ENCODE measurements around the gene RRAGB. TPM values are rescaled to one million over a fixed set of nuclear protein-coding genes. Genes with fewer than 3 reads are reported as not detected.
A peak's percentile ranks its signal among the peaks of the same experiment; 100 is the strongest.

RRAGB gene
- total RNA-seq, 1 donor from 2014 or later = 15.3 TPM

- no peaks in the 10 kb centered on the region for H3K27me3 Mint-ChIP-seq
- intact Hi-C loops (cut with micrococcal nuclease) = no loop called here
- no peak for ATAC-seq (ENCODE audit: low read depth)
- TF ChIP-seq, protein P1, sequence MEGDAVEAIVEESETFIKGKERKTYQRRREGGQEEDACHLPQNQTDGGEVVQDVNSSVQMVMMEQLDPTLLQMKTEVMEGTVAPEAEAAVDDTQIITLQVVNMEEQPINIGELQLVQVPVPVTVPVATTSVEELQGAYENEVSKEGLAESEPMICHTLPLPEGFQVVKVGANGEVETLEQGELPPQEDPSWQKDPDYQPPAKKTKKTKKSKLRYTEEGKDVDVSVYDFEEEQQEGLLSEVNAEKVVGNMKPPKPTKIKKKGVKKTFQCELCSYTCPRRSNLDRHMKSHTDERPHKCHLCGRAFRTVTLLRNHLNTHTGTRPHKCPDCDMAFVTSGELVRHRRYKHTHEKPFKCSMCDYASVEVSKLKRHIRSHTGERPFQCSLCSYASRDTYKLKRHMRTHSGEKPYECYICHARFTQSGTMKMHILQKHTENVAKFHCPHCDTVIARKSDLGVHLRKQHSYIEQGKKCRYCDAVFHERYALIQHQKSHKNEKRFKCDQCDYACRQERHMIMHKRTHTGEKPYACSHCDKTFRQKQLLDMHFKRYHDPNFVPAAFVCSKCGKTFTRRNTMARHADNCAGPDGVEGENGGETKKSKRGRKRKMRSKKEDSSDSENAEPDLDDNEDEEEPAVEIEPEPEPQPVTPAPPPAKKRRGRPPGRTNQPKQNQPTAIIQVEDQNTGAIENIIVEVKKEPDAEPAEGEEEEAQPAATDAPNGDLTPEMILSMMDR (IDR thresholded peaks at IDR 0.05) = no peak
- no peak overlapping the region for H3K27ac Mint-ChIP-seq
- H3K4me3 Mint-ChIP-seq = peak overlapping the region; percentile 41
- ChIA-PET POLR2A (no interaction called here), CTCF (no interaction called here)
- H3K9me3 Mint-ChIP-seq = no peaks in the 10 kb centered on the region
- H3K36me3 Mint-ChIP-seq (ENCODE audit: low read depth) = no peaks in the 10 kb centered on the region
- H3K4me1 Mint-ChIP-seq = peaks cover 3% of the 10 kb centered on the region
- DNase-seq = no peak
These were observed 70.2 kb downstream of the RRAGB start for GRCh38 chrX:55787727-55788126.

DNA sequence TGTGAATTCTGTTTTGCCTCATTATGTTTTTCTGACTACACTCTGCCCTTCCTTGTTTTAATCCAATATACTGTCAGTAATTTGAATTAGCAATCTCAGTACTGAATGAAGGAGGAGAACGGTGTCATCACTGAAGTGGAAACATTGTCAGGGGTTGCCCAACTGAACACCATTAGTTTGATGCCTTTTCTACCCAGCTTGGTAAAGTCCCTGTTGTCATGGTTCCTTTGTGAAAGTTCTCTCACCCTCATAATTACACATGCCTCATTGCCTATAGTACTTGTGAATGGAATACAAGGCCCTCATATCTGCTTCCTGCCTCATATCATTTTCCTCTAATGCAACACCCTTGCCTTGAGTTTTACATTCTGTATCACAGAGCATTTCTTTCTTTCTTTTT is 76.9 kb downstream of the RRAGB start:
- Mint-ChIP-seq H3K27me3 (no peaks in the 10 kb centered on the region), H3K27ac (peak overlapping the region; percentile 18), H3K36me3 (ENCODE audit: low read depth) (no peaks in the 10 kb centered on the region), H3K4me3 (no peak overlapping the region), H3K4me1 (peaks cover 10% of the 10 kb centered on the region), H3K9me3 (no peaks in the 10 kb centered on the region)
- ChIA-PET POLR2A (interaction anchor here (0.7 kb wide), 1 partner anchor 456 kb away, joined by 3 read pairs; no protein-coding TSS in a partner anchor), CTCF (no interaction called here)
- ATAC-seq (ENCODE audit: low read depth) = peak; percentile 94
- TF ChIP-seq, protein P1 (IDR thresholded peaks at IDR 0.05) = no peak
- no peak for DNase-seq
- intact Hi-C loops (cut with micrococcal nuclease) = no loop called here

DNA sequence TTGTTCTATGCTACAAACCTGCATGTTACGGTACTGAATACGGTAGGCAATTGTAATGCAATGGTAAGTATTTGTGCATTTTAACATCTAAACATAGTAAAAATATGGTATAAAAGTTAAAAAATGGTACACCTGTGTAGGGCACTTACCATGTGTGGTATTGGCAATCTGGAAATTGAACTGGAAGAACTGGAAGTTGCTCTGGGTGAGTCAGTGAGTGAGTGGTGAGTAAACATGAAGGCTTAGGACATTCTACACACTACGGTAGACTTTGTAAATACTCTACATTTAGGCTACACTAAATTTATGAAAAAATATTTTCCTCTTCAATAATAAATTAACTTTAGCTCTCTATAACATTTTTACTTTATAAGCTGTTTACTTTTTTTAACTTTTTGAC is 78.9 kb downstream of the RRAGB start:
- intact Hi-C loops (cut with micrococcal nuclease) = no loop called here
- H3K9me3 Mint-ChIP-seq = no peaks in the 10 kb centered on the region
- ChIA-PET POLR2A (no interaction called here), CTCF (no interaction called here)
- DNase-seq (no peak), ATAC-seq (ENCODE audit: low read depth) (no peak)
- no peak overlapping the region for H3K27ac Mint-ChIP-seq
- H3K36me3 Mint-ChIP-seq (ENCODE audit: low read depth) = no peaks in the 10 kb centered on the region
- no peak overlapping the region for H3K4me3 Mint-ChIP-seq
- H3K4me1 Mint-ChIP-seq = peaks cover 15% of the 10 kb centered on the region
- no peaks in the 10 kb centered on the region for H3K27me3 Mint-ChIP-seq
- TF ChIP-seq, protein P1 (IDR thresholded peaks at IDR 0.05) = no peak

- Mint-ChIP-seq H3K4me1 (peaks cover 6% of the 10 kb centered on the region), H3K4me3 (no peak overlapping the region), H3K36me3 (ENCODE audit: low read depth) (no peaks in the 10 kb centered on the region), H3K27me3 (no peaks in the 10 kb centered on the region), H3K9me3 (no peaks in the 10 kb centered on the region), H3K27ac (no peak overlapping the region)
- TF ChIP-seq, protein P1 (IDR thresholded peaks at IDR 0.05) = no peak
- ATAC-seq (ENCODE audit: low read depth) = no peak
- POLR2A ChIA-PET = no interaction called here
- CTCF ChIA-PET = interaction anchor here (1.0 kb wide), 1 partner anchor 447 kb away, joined by 5 read pairs; no protein-coding TSS in a partner anchor
- no peak for DNase-seq
- intact Hi-C loops (cut with micrococcal nuclease) = loop anchor here (1.0 kb wide), 1 partner anchor 446 kb away; no protein-coding TSS in a partner anchor
These were observed 84.3 kb downstream of the RRAGB start for GRCh38 chrX:55801811-55802210.

Other genes with a start within 250 kb of the RRAGB start
- gene USP51, start 227.9 kb upstream of the RRAGB start, total RNA-seq = 1.2 and 2.4 TPM in 2 replicates
- gene FOXR2, start 94.3 kb upstream of the RRAGB start, total RNA-seq = not detected in 2 replicates

All from activated B cell treated with CpG ODN at 0.5 μM for 24 hours (primary cell).